Brain microvascular endothelial cell (primary cell): ENCODE measurements around the gene CCND2.

Experiments
- DNase-seq: peaks from one replicate; pipeline ENCODE4 v3.0.0-alpha.2; 2020
- H3K27ac ChIP-seq: fragments of 250-450 bp; sonication (Bioruptor Pico); 2 replicates; pipeline ENCODE4 v1.5.1; 2020; ENCODE audit warnings: mild to moderate bottlenecking, moderate library complexity
- H3K27me3 ChIP-seq: fragments of 250-450 bp; sonication (Bioruptor Pico); replicated peaks from 2 replicates; pipeline ENCODE4 v1.5.1; 2020; ENCODE audit warnings: mild to moderate bottlenecking
- H3K36me3 ChIP-seq: fragments of 250-450 bp; sonication (Bioruptor Pico); replicated peaks from 2 replicates; pipeline ENCODE4 v1.5.1; 2020; ENCODE audit warnings: mild to moderate bottlenecking
- H3K4me3 ChIP-seq: 2 replicates; pipeline ENCODE4 v1.5.1; 2011; ENCODE audit warnings: low read depth, mild to moderate bottlenecking, control low read depth, low read length, moderate library complexity
- CTCF ChIP-seq: IDR thresholded peaks from 2 replicates; pipeline ENCODE4 v1.5.1; 2011; ENCODE audit warnings: low read depth, mild to moderate bottlenecking, moderate library complexity, low read length, control low read depth, inconsistent platforms; ENCODE audit errors: missing control alignments
- in situ Hi-C: cut with HindIII; loops from 2 replicates; pipeline ENCODE4 v1.10.0; 2017; ENCODE audit warnings: low sequenced_read_pairs, low pct_ligation_motif_present

The CCND2 gene

DNA sequence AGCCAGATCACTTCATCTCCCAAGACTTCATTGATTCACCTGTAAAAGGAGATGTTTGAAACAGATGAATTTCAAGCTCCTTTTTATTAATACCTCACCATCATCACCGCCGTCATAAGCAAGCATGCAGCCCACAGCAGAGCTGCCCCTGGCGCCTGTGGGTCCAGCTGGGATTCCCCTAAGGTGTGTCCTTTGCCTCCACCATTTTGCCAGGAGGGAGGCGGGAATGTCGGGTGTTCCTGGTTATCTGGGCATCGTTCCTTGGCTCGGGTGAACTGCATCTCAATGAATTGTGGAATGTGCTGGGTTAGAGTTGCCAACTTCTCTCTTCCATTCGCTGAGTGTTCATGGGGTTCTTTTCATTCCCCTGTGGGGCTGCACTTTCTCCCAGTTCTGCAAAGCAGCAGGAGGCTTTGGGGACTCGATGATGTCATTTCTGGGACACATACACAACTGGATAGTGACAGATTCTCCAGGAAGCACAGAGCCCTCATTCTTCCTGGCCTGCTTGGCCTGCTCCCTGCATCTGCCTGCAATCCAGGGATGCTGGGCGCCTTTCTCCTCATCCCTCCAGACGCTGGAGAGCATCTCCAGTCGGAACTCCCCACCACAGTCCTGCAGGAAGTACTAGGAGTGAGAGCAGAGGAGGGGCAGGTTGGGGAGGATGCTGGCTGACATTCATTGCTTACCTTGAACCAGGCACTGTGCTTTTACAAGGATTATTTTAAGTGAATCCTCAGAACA, 10.1 kb downstream of the CCND2 start:
- Histone ChIP-seq H3K27me3 (peaks cover 2% of the 10 kb centered on the region), H3K27ac (no peak overlapping the region), H3K36me3 (no peaks in the 10 kb centered on the region), H3K4me3 (no peak overlapping the region)
- in situ Hi-C loops, result no loop called here
- TF ChIP-seq CTCF, result no peak
- no peak for DNase-seq

- no peak for TF ChIP-seq CTCF
- no peak for DNase-seq
- H3K27me3 ChIP-seq, result peaks cover 2% of the 10 kb centered on the region
- no peak overlapping the region for H3K4me3 ChIP-seq
- in situ Hi-C loops, result no loop called here
- H3K27ac ChIP-seq, result no peak overlapping the region
- H3K36me3 ChIP-seq, result no peaks in the 10 kb centered on the region
Measured at GRCh38 chr12:4284306-4284705, 10.7 kb downstream of the CCND2 start.

DNA sequence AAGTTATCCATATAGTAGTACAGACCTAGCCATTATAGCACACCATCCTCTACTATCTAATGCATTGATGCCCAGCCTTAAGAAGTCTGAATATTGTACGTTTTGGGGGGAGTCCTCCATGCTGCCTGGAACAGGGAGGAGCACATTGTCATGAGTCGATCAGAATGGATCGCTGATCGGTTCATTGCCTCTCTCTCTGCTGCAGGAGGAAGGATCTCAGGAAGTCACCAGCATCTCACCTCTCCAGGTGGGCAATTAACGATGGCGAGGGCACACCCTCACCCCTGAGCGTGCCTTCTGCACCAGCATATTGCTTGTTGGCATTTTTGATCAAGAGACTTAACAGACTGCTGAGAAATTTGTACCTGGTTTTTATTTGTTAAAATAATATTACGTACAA, 11.5 kb downstream of the CCND2 start:
- TF ChIP-seq CTCF, result no peak
- Histone ChIP-seq H3K27me3 (no peaks in the 10 kb centered on the region), H3K27ac (no peak overlapping the region), H3K36me3 (no peaks in the 10 kb centered on the region), H3K4me3 (no peak overlapping the region)
- no peak for DNase-seq
- in situ Hi-C loops, result no loop called here

DNA sequence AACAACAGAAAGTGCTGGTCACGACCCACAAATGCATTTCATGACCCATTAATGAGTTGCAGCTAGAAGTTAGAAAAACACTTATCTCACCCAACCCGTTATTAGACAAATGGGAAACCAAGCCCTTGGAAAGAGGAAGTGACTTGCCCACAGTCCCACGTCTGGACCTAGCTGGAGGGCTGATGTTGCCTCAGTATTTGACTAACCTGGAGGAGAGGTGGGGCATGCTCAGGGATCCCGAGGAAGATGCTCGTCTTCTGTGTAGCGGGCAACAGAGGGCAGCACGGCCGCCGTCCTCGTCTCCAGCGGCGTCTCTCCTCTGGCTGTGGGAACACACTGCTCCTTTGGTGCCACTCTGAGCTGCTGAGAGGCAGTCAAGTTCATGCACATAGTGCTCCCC, 12.7 kb downstream of the CCND2 start:
- H3K4me3 ChIP-seq, result no peak overlapping the region

GRCh38 chr12:4286771-4287317, 13.3 kb downstream of the CCND2 start:
- TF ChIP-seq CTCF, result no peak
- no peaks in the 10 kb centered on the region for H3K36me3 ChIP-seq
- no peak for DNase-seq
- H3K4me3 ChIP-seq, result no peak overlapping the region
- in situ Hi-C loops, result no loop called here
- H3K27ac ChIP-seq, result no peak overlapping the region
- H3K27me3 ChIP-seq, result peaks cover 2% of the 10 kb centered on the region

More for the DNA sequence above, 12.7 kb downstream of the CCND2 start:
- no peak for TF ChIP-seq CTCF
- Histone ChIP-seq H3K36me3 (no peaks in the 10 kb centered on the region), H3K27ac (no peak overlapping the region), H3K27me3 (peaks cover 2% of the 10 kb centered on the region)
- no peak for DNase-seq
- in situ Hi-C loops, result no loop called here
